GM19025 (cell line): ENCODE data around the gene PMP22.

Experiments
- ATAC-seq: cut with Tn5 transposase; IDR thresholded peaks from one replicate; pipeline ENCODE4 v1.9.1; 2021; ENCODE audit warnings: mild to moderate bottlenecking, low read depth, moderate library complexity; ENCODE audit not compliant: unreplicated experiment

The PMP22 gene

GRCh38 chr17:15278380-15278779, 13.3 kb upstream of the PMP22 start:
- no peak for ATAC-seq

DNA sequence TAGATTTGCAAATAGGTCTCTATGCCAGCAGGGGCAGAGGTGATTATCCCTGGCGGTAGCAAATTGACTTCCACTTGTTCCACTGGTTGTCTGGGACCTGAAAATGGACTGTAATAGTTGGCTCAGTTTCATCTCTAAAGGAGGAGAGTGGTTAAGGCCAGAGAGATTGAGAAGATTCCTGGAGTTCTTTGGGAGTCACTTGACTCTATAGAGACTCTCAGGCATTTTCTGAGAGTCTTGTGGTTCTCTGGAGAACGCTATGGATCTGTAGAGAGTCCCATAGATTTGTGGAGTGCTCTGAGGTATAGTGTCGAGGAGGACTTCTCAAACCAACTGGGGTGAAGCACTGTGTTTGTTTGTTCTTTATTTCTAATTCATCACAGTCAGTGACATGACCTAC, 8.9 kb upstream of the PMP22 start:
- no peak for ATAC-seq

DNA sequence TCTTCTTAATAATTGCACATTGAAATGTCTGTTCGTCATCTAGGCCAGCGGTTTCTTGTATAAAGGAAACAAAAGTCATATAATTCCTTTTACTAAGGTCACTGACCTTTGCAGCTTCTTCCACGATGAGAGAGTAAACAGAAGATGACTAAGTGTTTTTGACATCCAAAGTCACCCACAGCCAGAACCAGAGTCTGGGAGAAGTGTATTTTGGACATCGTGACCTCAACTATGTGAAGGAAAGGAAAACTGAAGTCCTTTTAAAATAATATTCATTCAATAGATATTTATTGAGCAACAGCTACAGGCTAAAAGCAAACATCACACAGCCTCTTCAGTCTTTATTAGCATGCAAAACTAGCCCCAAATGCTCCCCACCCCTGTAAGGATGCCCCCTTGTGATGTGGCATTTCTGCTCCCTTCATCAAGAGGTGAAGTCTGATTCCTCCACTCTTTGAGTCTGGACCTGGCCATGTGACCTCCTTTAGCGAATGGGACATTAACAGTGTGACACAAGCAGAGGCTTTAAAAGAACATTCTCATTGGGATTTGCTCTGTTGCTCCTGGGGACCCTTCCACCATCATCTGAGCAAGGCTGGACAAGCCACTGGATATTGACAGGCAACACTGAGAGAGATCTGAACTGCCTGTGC, 8.1 kb upstream of the PMP22 start:
- no peak for ATAC-seq

DNA sequence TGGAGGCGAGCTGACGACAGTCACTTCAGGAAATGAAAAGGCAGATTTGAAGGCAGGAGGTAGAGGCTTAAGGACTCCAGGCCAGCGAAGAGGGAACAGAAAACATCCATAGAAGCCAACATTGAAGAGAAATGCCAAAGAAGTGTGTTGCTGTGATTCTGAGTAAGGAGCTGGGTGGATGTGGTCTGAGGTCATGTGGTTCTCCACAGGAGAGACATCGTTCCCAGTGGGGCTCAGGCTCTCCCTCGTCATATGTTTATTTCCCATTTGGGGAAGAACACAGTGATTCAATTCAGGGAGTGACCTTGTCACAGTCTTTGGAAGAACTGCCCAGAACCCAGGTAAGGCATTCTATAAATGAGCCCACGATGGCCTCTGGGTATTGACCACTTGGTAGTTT, 6.6 kb upstream of the PMP22 start:
- ATAC-seq: no peak

GRCh38 chr17:15270628-15271381, 5.7 kb upstream of the PMP22 start:
- no peak for ATAC-seq

GRCh38 chr17:15269780-15270089, 4.6 kb upstream of the PMP22 start:
- ATAC-seq: no peak

GRCh38 chr17:15269087-15269779, 4.1 kb upstream of the PMP22 start:
- ATAC-seq: no peak

GRCh38 chr17:15268461-15268860, 3.3 kb upstream of the PMP22 start:
- ATAC-seq: no peak

- ATAC-seq: no peak
Observed at GRCh38 chr17:15267996-15268395, 2.9 kb upstream of the PMP22 start.

- no peak for ATAC-seq
Observed at GRCh38 chr17:15266325-15267125, 1.4 kb upstream of the PMP22 start.

- ATAC-seq: no peak
Observed at GRCh38 chr17:15264542-15264941, 584 bp downstream of the PMP22 start.

GRCh38 chr17:15263680-15264079, 1.4 kb downstream of the PMP22 start:
- ATAC-seq: no peak

- no peak for ATAC-seq
Observed at GRCh38 chr17:15263206-15263579, 1.9 kb downstream of the PMP22 start.

DNA sequence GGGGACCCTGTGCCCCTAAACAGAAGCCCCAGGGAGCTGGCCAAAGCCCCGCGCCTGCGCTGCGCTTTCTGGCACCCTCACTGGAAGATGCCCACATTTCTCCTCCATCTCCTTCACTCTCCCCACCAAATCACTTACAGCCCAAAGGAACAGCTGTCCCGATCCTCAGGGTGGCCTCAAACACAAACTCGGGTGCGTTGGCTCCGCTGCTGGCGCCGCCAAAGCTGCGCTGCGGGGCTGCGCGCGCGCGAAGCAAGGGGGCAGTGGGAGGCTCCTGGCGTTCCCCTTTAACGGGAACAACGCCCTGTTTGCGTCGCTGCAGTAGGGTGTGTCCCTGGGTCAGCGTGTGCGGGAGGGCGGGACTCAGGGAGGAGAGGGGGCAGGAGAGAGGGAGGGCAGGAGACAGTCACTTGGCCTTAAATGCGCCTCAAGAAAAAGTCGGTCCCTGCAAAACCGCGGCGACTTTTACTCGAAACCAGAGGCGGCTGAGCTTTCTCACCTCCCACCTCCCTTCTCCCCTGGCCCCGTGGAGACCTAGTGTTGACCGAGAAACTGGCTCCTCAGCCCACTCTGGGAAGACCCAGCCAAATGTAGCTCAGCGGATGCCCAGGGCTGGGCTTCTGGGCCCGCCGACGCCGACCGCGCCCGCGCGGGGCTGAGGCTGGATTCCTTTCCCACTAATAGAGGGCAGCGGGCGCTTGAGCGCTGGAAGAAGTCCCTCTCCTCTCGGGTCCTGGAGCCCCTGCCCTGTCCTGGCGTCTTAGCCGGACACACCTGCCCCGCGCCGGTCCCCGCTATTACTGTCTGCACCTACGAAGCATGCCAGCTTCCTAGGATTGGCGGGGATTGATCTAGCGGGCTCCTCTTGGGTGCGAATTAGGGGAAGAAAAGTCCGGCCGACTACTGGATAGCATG, 2.6 kb downstream of the PMP22 start:
- ATAC-seq: no peak

DNA sequence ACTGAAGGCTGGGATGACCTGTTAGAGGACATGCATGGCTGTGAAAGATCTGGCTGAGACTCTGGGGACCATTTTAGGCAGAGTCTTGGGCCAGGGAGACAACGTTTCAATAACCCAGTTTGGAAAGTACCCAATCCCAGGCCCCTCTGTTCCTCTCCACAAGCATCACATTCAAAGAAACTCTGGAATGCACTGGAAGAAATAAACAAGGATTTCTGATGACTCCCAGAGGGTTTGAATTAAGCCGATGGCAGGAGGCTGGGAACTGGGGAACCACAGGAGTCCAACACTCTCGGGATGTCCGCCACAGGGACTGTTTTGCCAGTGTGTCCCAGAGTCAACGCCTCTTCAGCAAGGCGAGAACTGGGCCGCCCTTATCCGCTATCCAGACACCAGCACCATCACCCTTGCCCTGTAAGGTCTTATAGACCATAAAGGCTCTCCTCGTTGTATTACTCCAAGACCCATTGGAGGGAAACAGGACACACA, 3.3 kb downstream of the PMP22 start:
- no peak for ATAC-seq

DNA sequence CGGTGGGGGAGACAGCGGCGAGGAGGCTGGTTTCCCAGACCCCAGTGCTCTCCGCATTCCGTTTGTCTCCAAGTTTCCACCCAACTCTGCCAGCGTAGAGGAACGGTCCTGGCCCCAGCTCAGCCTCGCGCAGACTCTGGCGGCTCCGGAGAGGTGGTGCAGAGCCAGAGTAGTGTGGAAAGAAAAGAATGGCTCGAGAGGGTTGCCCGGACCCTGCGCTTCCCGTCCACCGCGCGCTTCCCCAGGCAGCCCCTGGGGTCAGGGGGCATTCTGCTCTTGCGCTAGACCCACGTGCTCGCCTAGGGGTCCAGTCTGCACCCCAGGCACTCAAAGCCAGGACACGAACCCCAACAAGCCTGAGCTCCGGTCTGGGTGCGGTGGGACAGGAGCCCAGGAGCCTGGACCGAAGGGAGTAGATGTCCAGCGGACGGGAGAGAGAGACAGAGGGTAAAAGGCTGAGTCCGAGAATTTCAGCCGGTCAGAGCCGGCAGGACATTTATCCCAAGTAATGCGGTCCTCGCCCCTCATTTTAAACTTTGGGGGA, 3.8 kb downstream of the PMP22 start:
- ATAC-seq: no peak

- ATAC-seq: no peak
Observed at GRCh38 chr17:15260376-15261257, 4.5 kb downstream of the PMP22 start.

- ATAC-seq: no peak
Observed at GRCh38 chr17:15257796-15258512, 7.2 kb downstream of the PMP22 start.
